SK-N-SH (cell line): ENCODE results near the gene TRIM9. TPM values are rescaled to one million over a fixed set of nuclear protein-coding genes. Genes with fewer than 3 reads are reported as not detected.

ENCODE experiments used
- CTCF ChIA-PET: fragments of 300-600, 350-600 bp; formaldehyde crosslinking; extraction: SDS; loops from one replicate; lab custom pipeline; 2021; lab: Yijun Ruan, JAX
- POLR2A ChIA-PET: fragments of 350-600 bp; sonication (Branson Sonifier 250); formaldehyde crosslinking; extraction: SDS; loops from one replicate; lab custom pipeline; 2020; ENCODE audit warnings: antibody characterized with exemption, inconsistent platforms; lab: Yijun Ruan, JAX
- DNase-seq: peaks from one replicate; pipeline ENCODE4 v3.0.0; 2012
- H2AFZ ChIP-seq: fragments of 200-600 bp; sonication (generic); 2 replicates; pipeline ENCODE4 v1.8.1; 2016; ENCODE audit warnings: antibody characterized with exemption, mild to moderate bottlenecking, low read depth
- H3F3A ChIP-seq: fragments of 200-600 bp; sonication (generic); replicated peaks from 2 replicates; pipeline ENCODE3; 2016; ENCODE audit warnings: antibody characterized with exemption, mild to moderate bottlenecking; ENCODE audit not compliant: insufficient read depth
- H3K27ac ChIP-seq, 2 experiments: fragments of 200-500 bp in 1 of 2; fragments of 200-600 bp in 1 of 2; sonication (Bioruptor generic) in 1 of 2; sonication (generic), shearing (Covaris generic) in 1 of 2; 2 replicates each; pipeline versions ENCODE4 v1.5.1 to v1.6.1; 2014 to 2016; ENCODE audit warnings: low read depth in 2 of 2, inconsistent platforms in 1 of 2, low read length in 1 of 2, mild to moderate bottlenecking in 1 of 2, mixed read lengths in 1 of 2
- H3K27me3 ChIP-seq: fragments of 200-600 bp; sonication (generic), shearing (Covaris generic); 2 replicates; pipeline ENCODE4 v1.6.1; 2016; ENCODE audit warnings: mixed run types; ENCODE audit not compliant: insufficient read depth
- H3K36me3 ChIP-seq, 2 experiments: fragments of 200-500 bp in 1 of 2; fragments of 200-600 bp in 1 of 2; sonication (Bioruptor generic) in 1 of 2; sonication (generic) in 1 of 2; replicated peaks in 1 of 2; 2 replicates each; pipeline versions ENCODE3 to v1.5.1; 2014 to 2016; ENCODE audit warnings: low read length in 1 of 2, mild to moderate bottlenecking in 1 of 2; ENCODE audit not compliant: insufficient read depth in 2 of 2, control insufficient read depth in 1 of 2
- H3K4me1 ChIP-seq, 2 experiments: fragments of 200-500 bp in 1 of 2; fragments of 200-600 bp in 1 of 2; sonication (Bioruptor generic) in 1 of 2; sonication (generic), shearing (Covaris generic) in 1 of 2; 2 replicates each; pipeline versions ENCODE4 v1.5.1 to v1.6.1; 2014 to 2016; ENCODE audit warnings: low read depth in 1 of 2, low read length in 1 of 2, mixed run types in 1 of 2; ENCODE audit not compliant: insufficient read depth in 2 of 2, control insufficient read depth in 1 of 2
- H3K4me2 ChIP-seq: fragments of 200-600 bp; sonication (generic), shearing (Covaris generic); 2 replicates; pipeline ENCODE4 v1.6.1; 2017; ENCODE audit warnings: mixed run types
- H3K4me3 ChIP-seq, 2 experiments: fragments of 200-500 bp in 1 of 2; fragments of 200-600 bp in 1 of 2; sonication (Bioruptor generic) in 1 of 2; sonication (generic), shearing (Covaris generic) in 1 of 2; 2 replicates each; pipeline versions ENCODE4 v1.5.1 to v1.8.1; 2014 to 2016; ENCODE audit warnings: low read depth in 2 of 2, inconsistent platforms in 1 of 2, low read length in 1 of 2, mild to moderate bottlenecking in 1 of 2, mixed read lengths in 1 of 2, moderate library complexity in 1 of 2
- H3K79me2 ChIP-seq: fragments of 200-600 bp; sonication (generic); 2 replicates; pipeline ENCODE4 v1.8.1; 2017; ENCODE audit warnings: mild to moderate bottlenecking; ENCODE audit not compliant: insufficient read depth
- H3K9ac ChIP-seq: fragments of 200-600 bp; sonication (generic); 2 replicates; pipeline ENCODE4 v1.6.1; 2017; ENCODE audit warnings: mixed run types
- H3K9me2 ChIP-seq: fragments of 200-600 bp; sonication (generic); 2 replicates; pipeline ENCODE4 v1.6.1; 2017; ENCODE audit warnings: mixed run types
- H3K9me3 ChIP-seq: fragments of 200-600 bp; sonication (generic); 2 replicates; pipeline ENCODE4 v1.6.1; 2017; ENCODE audit warnings: mixed run types, mild to moderate bottlenecking, moderate library complexity
- H4K20me1 ChIP-seq: fragments of 200-600 bp; sonication (generic); 2 replicates; pipeline ENCODE4 v1.6.1; 2017; ENCODE audit warnings: mild to moderate bottlenecking, mixed run types; ENCODE audit not compliant: insufficient read depth
- CHD2 ChIP-seq: fragments of 150-350 bp; IDR thresholded peaks from 2 replicates; pipeline ENCODE4 v1.6.1; 2018; ENCODE audit warnings: low read length; ENCODE audit not compliant: partially characterized antibody
- ELF1 ChIP-seq: IDR thresholded peaks from 2 replicates; pipeline ENCODE4 v1.4.0; 2012
- EZH2phosphoT487 ChIP-seq: fragments of 200-600 bp; sonication (generic); IDR thresholded peaks from 2 replicates; pipeline ENCODE4 v1.6.1; 2017; ENCODE audit warnings: low read depth, mixed run types, mild to moderate bottlenecking, antibody characterized with exemption, moderate library complexity, borderline replicate concordance
- FOSL2 ChIP-seq: IDR thresholded peaks from 2 replicates; pipeline ENCODE4 v1.4.0; 2012; ENCODE audit warnings: low read depth, mild to moderate bottlenecking, moderate library complexity, borderline replicate concordance
- FOXJ3 ChIP-seq: sonication (generic); formaldehyde crosslinking; IDR thresholded peaks from 2 replicates; pipeline ENCODE4 v1.5.1; 2020; ENCODE audit warnings: mild to moderate bottlenecking, missing genetic modification reagents
- GABPA ChIP-seq: IDR thresholded peaks from 2 replicates; pipeline ENCODE4 v1.4.0; 2012; ENCODE audit warnings: low read depth, mild to moderate bottlenecking
- GATA2 ChIP-seq: sonication (generic); formaldehyde crosslinking; IDR thresholded peaks from 2 replicates; pipeline ENCODE4 v1.5.0; 2020; ENCODE audit warnings: mild to moderate bottlenecking, missing genetic modification reagents
- JUND ChIP-seq: IDR thresholded peaks from 2 replicates; pipeline ENCODE4 v1.4.0; 2012
- MEF2A ChIP-seq: IDR thresholded peaks from 2 replicates; pipeline ENCODE4 v1.4.0; 2012; ENCODE audit warnings: low read depth, borderline replicate concordance
- NRF1 ChIP-seq: IDR thresholded peaks from 2 replicates; pipeline ENCODE4 v1.6.1; 2012; ENCODE audit warnings: low read depth, mild to moderate bottlenecking, low read length
- RAD21 ChIP-seq: IDR thresholded peaks from 2 replicates; pipeline ENCODE4 v1.6.1; 2012; ENCODE audit warnings: mild to moderate bottlenecking, low read length
- SIN3A ChIP-seq: IDR thresholded peaks from 2 replicates; pipeline ENCODE4 v1.6.1; 2012; ENCODE audit warnings: low read depth, mild to moderate bottlenecking, low read length, moderate library complexity, borderline replicate concordance
- TEAD4 ChIP-seq: IDR thresholded peaks from 2 replicates; pipeline ENCODE4 v1.4.0; 2012; ENCODE audit warnings: mild to moderate bottlenecking, borderline replicate concordance; ENCODE audit not compliant: insufficient read depth
- YY1 ChIP-seq: IDR thresholded peaks from 2 replicates; pipeline ENCODE4 v1.4.0; 2012; ENCODE audit warnings: low read depth, mild to moderate bottlenecking
- WGBS: methylation state at CpG from one replicate; pipeline ENCODE4 v1.1.6; 2017; ENCODE audit warnings: low lambda C conversion rate; 5-methylcytosine and 5-hydroxymethylcytosine counted together
- polyA plus RNA-seq, 3 experiments: library from polyadenylated mRNA; depleted of rRNA; stranded (reverse); fragments of >200 nt; gene quantifications; 2 replicates each; pipeline ENCODE4 v1.2.3, GENCODE V29; 2012
- TF ChIP-seq, protein P1 (sequence below): IDR thresholded peaks from 2 replicates; pipeline ENCODE4 v1.4.0; 2012; ENCODE audit warnings: low read depth
- TF ChIP-seq, protein P2 (sequence below): IDR thresholded peaks from 2 replicates; pipeline ENCODE4 v1.6.1; 2012; ENCODE audit warnings: mild to moderate bottlenecking, low read depth, low read length, moderate library complexity

The TRIM9 gene
- polyA plus RNA-seq, 1 of the 3 experiments (the other 2 are of a cell fraction), result 3.9 TPM

DNA sequence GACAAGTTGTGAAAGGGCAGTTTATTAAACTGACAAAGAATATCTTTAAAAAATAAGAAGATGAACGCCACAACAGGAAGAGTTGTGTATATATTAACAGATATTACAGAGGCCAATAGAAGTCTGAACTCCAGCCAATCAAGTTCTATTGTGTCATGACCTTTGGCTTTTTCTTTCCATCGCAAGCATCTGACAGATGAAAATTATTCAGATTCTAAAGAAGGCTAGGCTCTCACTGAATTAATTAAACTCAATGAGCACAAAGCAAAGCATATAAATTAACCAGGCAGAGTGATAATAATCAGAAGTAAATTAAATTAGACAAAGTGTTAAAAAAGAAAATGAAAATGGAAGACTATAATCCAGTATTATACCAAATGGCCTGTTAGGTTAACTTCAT is 88.6 kb downstream of the TRIM9 start:
- Histone ChIP-seq H2AFZ (peak overlapping the region; percentile 64; the same call in 1 of the 2 replicates), H3K4me3 (peak overlapping the region in 1 of 2 experiments; percentile 5; a peak in 1 of 4 replicates), H3K27ac (peak overlapping the region; percentile 87 to 89), H3F3A (peaks cover 37% of the 10 kb centered on the region), H3K79me2 (no peaks in the 10 kb centered on the region), H3K4me2 (peak overlapping the region; percentile 61), H3K9me3 (no peaks in the 10 kb centered on the region), H3K4me1 (peaks cover 23 to 47% of the 10 kb centered on the region in 2 experiments), H3K36me3 (peaks cover 0 to 4% of the 10 kb centered on the region in 2 experiments), H4K20me1 (no peaks in the 10 kb centered on the region), H3K9me2 (no peaks in the 10 kb centered on the region), H3K27me3 (no peaks in the 10 kb centered on the region), H3K9ac (peak overlapping the region; percentile 23; the same call in 1 of the 2 replicates)
- WGBS, result 44% methylated on average over 2 of the region's 2 CpGs
- TF ChIP-seq GATA2 (CRISPR knock-in tag) (no peak), FOXJ3 (CRISPR knock-in tag) (no peak), MEF2A (no peak), FOSL2 (no peak), JUND (no peak), YY1 (no peak), EZH2phosphoT487 (no peak), CHD2 (no peak), NRF1 (no peak), SIN3A (no peak), RAD21 (no peak), ELF1 (no peak), GABPA (no peak), TEAD4 (no peak)
- TF ChIP-seq, protein P1, sequence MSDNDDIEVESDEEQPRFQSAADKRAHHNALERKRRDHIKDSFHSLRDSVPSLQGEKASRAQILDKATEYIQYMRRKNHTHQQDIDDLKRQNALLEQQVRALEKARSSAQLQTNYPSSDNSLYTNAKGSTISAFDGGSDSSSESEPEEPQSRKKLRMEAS, result no peak
- TF ChIP-seq, protein P2, sequence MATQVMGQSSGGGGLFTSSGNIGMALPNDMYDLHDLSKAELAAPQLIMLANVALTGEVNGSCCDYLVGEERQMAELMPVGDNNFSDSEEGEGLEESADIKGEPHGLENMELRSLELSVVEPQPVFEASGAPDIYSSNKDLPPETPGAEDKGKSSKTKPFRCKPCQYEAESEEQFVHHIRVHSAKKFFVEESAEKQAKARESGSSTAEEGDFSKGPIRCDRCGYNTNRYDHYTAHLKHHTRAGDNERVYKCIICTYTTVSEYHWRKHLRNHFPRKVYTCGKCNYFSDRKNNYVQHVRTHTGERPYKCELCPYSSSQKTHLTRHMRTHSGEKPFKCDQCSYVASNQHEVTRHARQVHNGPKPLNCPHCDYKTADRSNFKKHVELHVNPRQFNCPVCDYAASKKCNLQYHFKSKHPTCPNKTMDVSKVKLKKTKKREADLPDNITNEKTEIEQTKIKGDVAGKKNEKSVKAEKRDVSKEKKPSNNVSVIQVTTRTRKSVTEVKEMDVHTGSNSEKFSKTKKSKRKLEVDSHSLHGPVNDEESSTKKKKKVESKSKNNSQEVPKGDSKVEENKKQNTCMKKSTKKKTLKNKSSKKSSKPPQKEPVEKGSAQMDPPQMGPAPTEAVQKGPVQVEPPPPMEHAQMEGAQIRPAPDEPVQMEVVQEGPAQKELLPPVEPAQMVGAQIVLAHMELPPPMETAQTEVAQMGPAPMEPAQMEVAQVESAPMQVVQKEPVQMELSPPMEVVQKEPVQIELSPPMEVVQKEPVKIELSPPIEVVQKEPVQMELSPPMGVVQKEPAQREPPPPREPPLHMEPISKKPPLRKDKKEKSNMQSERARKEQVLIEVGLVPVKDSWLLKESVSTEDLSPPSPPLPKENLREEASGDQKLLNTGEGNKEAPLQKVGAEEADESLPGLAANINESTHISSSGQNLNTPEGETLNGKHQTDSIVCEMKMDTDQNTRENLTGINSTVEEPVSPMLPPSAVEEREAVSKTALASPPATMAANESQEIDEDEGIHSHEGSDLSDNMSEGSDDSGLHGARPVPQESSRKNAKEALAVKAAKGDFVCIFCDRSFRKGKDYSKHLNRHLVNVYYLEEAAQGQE, result no peak
- POLR2A ChIA-PET, result no interaction called here
- CTCF ChIA-PET, result interaction anchor here (0.7 kb wide), 1 partner anchor 11 kb away, joined by 3 read pairs; no protein-coding TSS in a partner anchor
- DNase-seq, result no peak
